CD14-positive monocyte (primary cell): ENCODE results near the gene SIGLEC7. TPM values are rescaled to one million over a fixed set of nuclear protein-coding genes. Genes with fewer than 3 reads are reported as not detected.

Experiments used
- DNase-seq, 3 donors: peaks; one replicate each; pipeline ENCODE4 v3.0.0-alpha.2; 2011 to 2022
- H2AFZ ChIP-seq: 2 replicates; pipeline ENCODE4 v1.6.0; 2012; ENCODE audit warnings: mild to moderate bottlenecking, low read depth, low read length, inconsistent platforms; ENCODE audit not compliant: insufficient read depth, poor library complexity, severe bottlenecking
- H3K27ac ChIP-seq, 2 donors: 1 replicate in 1 of 2; 2 replicates in 1 of 2; pipeline ENCODE4 v1.5.1; 2012 to 2013; ENCODE audit warnings: low read length in 2 of 2, control low read depth in 1 of 2, inconsistent platforms in 1 of 2, low read depth in 1 of 2, mild to moderate bottlenecking in 1 of 2
- H3K27me3 ChIP-seq, 2 donors: one replicate each; pipeline versions ENCODE4 v1.6.0 to v1.6.1; 2011 to 2013; ENCODE audit warnings: low read length in 2 of 2; ENCODE audit not compliant: control insufficient read depth in 2 of 2, insufficient read depth in 2 of 2
- H3K36me3 ChIP-seq, 2 donors: replicated peaks in 1 of 2; 1 replicate in 1 of 2; 2 replicates in 1 of 2; pipeline versions ENCODE4 v1.5.1 to v1.6.1; 2012 to 2013; ENCODE audit warnings: low read length in 2 of 2, control low read depth in 1 of 2, inconsistent platforms in 1 of 2, mild to moderate bottlenecking in 1 of 2; ENCODE audit not compliant: insufficient read depth in 2 of 2, control insufficient read depth in 1 of 2
- H3K4me1 ChIP-seq, 2 donors: 1 replicate in 1 of 2; 2 replicates in 1 of 2; pipeline versions ENCODE4 v1.5.1 to v1.6.1; 2012 to 2013; ENCODE audit warnings: low read length in 2 of 2, control low read depth in 1 of 2, inconsistent platforms in 1 of 2, mild to moderate bottlenecking in 1 of 2, moderate library complexity in 1 of 2; ENCODE audit not compliant: insufficient read depth in 2 of 2, control insufficient read depth in 1 of 2
- H3K4me2 ChIP-seq: replicated peaks from 2 replicates; pipeline ENCODE3; 2012; ENCODE audit warnings: low read length, moderate library complexity, mild to moderate bottlenecking; ENCODE audit not compliant: poor library complexity, severe bottlenecking; ENCODE audit errors: extremely low read depth
- H3K4me3 ChIP-seq, 3 experiments: fragments of 200-600 bp in 1 of 3; sonication (generic) in 1 of 3; replicated peaks in 1 of 3; 1 replicate in 2 of 3; 2 replicates in 1 of 3; pipeline ENCODE4 v1.5.1; 2011 to 2013; ENCODE audit warnings: low read length in 3 of 3, mild to moderate bottlenecking in 3 of 3, control low read depth in 2 of 3, low read depth in 2 of 3, inconsistent platforms in 1 of 3, moderate library complexity in 1 of 3
- H3K79me2 ChIP-seq: 2 replicates; pipeline ENCODE4 v1.6.0; 2012; ENCODE audit warnings: mild to moderate bottlenecking, control low read depth, inconsistent platforms, low read length, moderate library complexity; ENCODE audit not compliant: insufficient read depth
- H3K9ac ChIP-seq: 2 replicates; pipeline ENCODE4 v1.6.0; 2017; ENCODE audit warnings: low read length, mild to moderate bottlenecking; ENCODE audit not compliant: insufficient read depth, poor library complexity, severe bottlenecking
- H3K9me3 ChIP-seq, 2 donors: replicated peaks in 1 of 2; 1 replicate in 1 of 2; 2 replicates in 1 of 2; pipeline versions ENCODE4 v1.5.1 to v1.6.1; 2012 to 2013; ENCODE audit warnings: low read length in 2 of 2, control low read depth in 1 of 2; ENCODE audit not compliant: control insufficient read depth in 1 of 2, insufficient read depth in 1 of 2
- H4K20me1 ChIP-seq: 2 replicates; pipeline ENCODE4 v1.6.0; 2012; ENCODE audit warnings: mild to moderate bottlenecking, low read length, control low read depth, moderate library complexity; ENCODE audit not compliant: insufficient read depth
- H3K27ac Mint-ChIP-seq, 7 donors: one replicate each; pipeline ENCODE4 v1.8.0; 2020; ENCODE audit warnings: mild to moderate bottlenecking in 7 of 7, mixed read lengths in 7 of 7, moderate library complexity in 6 of 7, inconsistent platforms in 2 of 7
- H3K27me3 Mint-ChIP-seq, 3 donors: one replicate each; pipeline ENCODE4 v1.8.0; 2021 to 2022; ENCODE audit warnings: low read depth in 3 of 3, mild to moderate bottlenecking in 3 of 3, mixed read lengths in 3 of 3, moderate library complexity in 3 of 3, inconsistent platforms in 1 of 3
- H3K36me3 Mint-ChIP-seq, 2 donors: one replicate each; pipeline ENCODE4 v1.8.0; 2020; ENCODE audit warnings: mixed read lengths in 2 of 2, inconsistent platforms in 1 of 2, mild to moderate bottlenecking in 1 of 2
- H3K4me1 Mint-ChIP-seq: one replicate; pipeline ENCODE4 v1.8.0; 2020; ENCODE audit warnings: mild to moderate bottlenecking, mixed read lengths
- H3K4me3 Mint-ChIP-seq, 2 donors: one replicate each; pipeline ENCODE4 v1.8.0; 2020; ENCODE audit warnings: mild to moderate bottlenecking in 2 of 2, mixed read lengths in 2 of 2, moderate library complexity in 1 of 2
- H3K9me3 Mint-ChIP-seq, 7 donors: one replicate each; pipeline ENCODE4 v1.8.0; 2020 to 2022; ENCODE audit warnings: mixed read lengths in 7 of 7, mild to moderate bottlenecking in 6 of 7, moderate library complexity in 6 of 7, inconsistent platforms in 2 of 7
- WGBS: methylation state at CpG from one replicate; pipeline ENCODE4 v1.1.5; 2013; ENCODE audit warnings: missing lambda C conversion rate; ENCODE audit not compliant: insufficient coverage; 5-methylcytosine and 5-hydroxymethylcytosine counted together
- intact Hi-C, 2 donors: fragments of 100-400 bp; cut with micrococcal nuclease; formaldehyde crosslinking; loops; one replicate each; pipeline versions ENCODE4 v1.15.0 to v1.15.1; 2023
- polyA plus RNA-seq, 3 donors: library from polyadenylated mRNA; depleted of rRNA in 1 of 3; unstranded in 2 of 3; stranded (reverse) in 1 of 3; fragments of 300-500 nt in 2 of 3; fragments of >200 nt in 1 of 3; fragmentation: Illumina TruSeq in 2 of 3; gene quantifications; 1 replicate in 2 of 3; 2 replicates in 1 of 3; pipeline ENCODE4 v1.2.3, GENCODE V29; 2012 to 2021
- TF ChIP-seq, protein P1 (sequence below): fragments of 200-600 bp; IDR thresholded peaks from one replicate; pipeline ENCODE4 v1.8.0; 2022; ENCODE audit warnings: antibody characterized with exemption, mild to moderate bottlenecking

SIGLEC7 gene
- polyA plus RNA-seq, 3 donors = 71.8 to 93.3 (median 82.0) TPM

DNA sequence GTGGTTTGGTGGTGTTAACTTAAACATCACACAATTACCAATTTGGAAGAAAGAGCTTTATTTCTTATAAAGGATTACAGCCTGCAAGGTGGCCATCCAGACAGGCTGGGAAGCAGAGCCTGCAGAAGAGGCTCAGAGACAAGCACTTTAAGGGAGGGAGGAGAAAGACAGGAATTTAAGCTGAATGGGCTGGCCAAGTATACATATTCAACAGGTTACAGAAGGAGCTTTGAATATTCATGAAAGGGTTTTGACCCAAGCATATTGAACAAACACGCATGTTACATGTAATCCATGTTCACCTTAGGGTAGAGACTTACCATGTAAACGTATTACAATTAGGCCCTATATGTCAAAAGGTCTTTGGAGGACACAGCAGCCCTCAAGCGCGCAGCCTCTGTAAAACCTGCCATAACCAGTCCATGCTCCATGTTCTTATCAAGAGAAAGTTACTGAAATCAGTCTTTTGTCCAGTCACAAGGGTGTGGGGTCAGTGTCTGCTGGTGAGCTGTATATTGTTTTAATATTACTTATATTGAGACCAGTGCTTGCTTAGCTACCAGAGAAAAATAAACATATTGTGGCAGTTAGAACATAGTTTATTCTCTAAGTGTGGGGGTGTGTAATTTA lies 19.9 kb downstream of the SIGLEC7 start:
- Histone ChIP-seq H3K27ac (no peak overlapping the region), H3K36me3 (peaks cover 0 to 3% of the 10 kb centered on the region in 2 donors), H3K9ac (no peak overlapping the region), H3K79me2 (no peaks in the 10 kb centered on the region), H4K20me1 (no peaks in the 10 kb centered on the region), H2AFZ (no peak overlapping the region), H3K27me3 (no peaks in the 10 kb centered on the region), H3K9me3 (no peaks in the 10 kb centered on the region), H3K4me2 (no peak overlapping the region), H3K4me1 (peaks cover 12 to 18% of the 10 kb centered on the region in 2 donors), H3K4me3 (no peak overlapping the region)
- TF ChIP-seq, protein P1, sequence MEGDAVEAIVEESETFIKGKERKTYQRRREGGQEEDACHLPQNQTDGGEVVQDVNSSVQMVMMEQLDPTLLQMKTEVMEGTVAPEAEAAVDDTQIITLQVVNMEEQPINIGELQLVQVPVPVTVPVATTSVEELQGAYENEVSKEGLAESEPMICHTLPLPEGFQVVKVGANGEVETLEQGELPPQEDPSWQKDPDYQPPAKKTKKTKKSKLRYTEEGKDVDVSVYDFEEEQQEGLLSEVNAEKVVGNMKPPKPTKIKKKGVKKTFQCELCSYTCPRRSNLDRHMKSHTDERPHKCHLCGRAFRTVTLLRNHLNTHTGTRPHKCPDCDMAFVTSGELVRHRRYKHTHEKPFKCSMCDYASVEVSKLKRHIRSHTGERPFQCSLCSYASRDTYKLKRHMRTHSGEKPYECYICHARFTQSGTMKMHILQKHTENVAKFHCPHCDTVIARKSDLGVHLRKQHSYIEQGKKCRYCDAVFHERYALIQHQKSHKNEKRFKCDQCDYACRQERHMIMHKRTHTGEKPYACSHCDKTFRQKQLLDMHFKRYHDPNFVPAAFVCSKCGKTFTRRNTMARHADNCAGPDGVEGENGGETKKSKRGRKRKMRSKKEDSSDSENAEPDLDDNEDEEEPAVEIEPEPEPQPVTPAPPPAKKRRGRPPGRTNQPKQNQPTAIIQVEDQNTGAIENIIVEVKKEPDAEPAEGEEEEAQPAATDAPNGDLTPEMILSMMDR = no peak
- DNase-seq = no peak
- peaks cover 0 to 4% (median 1%) of the 10 kb centered on the region in 3 donors for H3K27me3 Mint-ChIP-seq
- WGBS = 100% methylated on average over 1 of the region's 4 CpGs
- no peak overlapping the region for H3K4me3 Mint-ChIP-seq
- peaks cover 0 to 2% of the 10 kb centered on the region in 2 donors for H3K36me3 Mint-ChIP-seq
- peaks cover 0 to 2% (median 0%) of the 10 kb centered on the region in 7 donors for H3K9me3 Mint-ChIP-seq
- H3K27ac Mint-ChIP-seq = peak overlapping the region in 1 of 7 donors; percentile 41
- H3K4me1 Mint-ChIP-seq = peaks cover 20% of the 10 kb centered on the region
- intact Hi-C loops = loop anchor here in 1 of 2 donors (10.0 kb wide), 1 partner anchor 237 kb away; no protein-coding TSS in a partner anchor

DNA sequence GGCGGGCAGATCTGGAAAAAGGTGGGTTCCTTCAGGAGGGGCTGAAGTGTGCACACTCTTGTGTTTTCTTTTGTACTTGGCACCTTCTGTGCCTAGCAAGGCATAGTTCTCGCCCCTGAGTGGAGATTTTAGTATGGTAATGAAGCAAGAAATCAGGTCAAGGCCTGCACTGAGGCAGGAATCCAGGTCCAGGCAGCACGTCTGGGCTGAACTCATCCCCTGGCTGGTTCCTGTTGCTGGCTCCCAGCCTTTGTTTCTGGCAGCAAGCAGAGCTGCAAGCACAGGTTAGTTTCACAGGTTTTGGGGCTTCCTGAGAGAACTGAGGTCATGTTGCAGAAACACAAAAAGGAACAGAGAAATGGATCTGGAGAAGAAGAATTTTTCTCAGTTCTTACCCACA lies 21.2 kb downstream of the SIGLEC7 start:
- H3K9ac ChIP-seq = no peak overlapping the region
- H3K27ac ChIP-seq = no peak overlapping the region
- Mint-ChIP-seq H3K27me3 (peaks cover 0 to 4% (median 1%) of the 10 kb centered on the region in 3 donors), H3K27ac (no peak overlapping the region), H3K4me1 (peaks cover 24% of the 10 kb centered on the region), H3K36me3 (no peaks in the 10 kb centered on the region), H3K9me3 (peaks cover 0 to 2% (median 0%) of the 10 kb centered on the region in 7 donors), H3K4me3 (no peak overlapping the region)
- WGBS = 88% methylated on average over 3 of the region's 3 CpGs
- TF ChIP-seq, protein P1 = no peak
- no peak for DNase-seq
- H2AFZ ChIP-seq = no peak overlapping the region
- H3K27me3 ChIP-seq = no peaks in the 10 kb centered on the region
- H3K4me1 ChIP-seq = peaks cover 17 to 26% of the 10 kb centered on the region in 2 donors
- no peak overlapping the region for H3K4me2 ChIP-seq
- intact Hi-C loops = loop anchor here in 1 of 2 donors (10.0 kb wide), 1 partner anchor 238 kb away; no protein-coding TSS in a partner anchor
- H3K36me3 ChIP-seq = no peaks in the 10 kb centered on the region
- H3K9me3 ChIP-seq = no peaks in the 10 kb centered on the region
- H3K79me2 ChIP-seq = no peaks in the 10 kb centered on the region
- no peak overlapping the region for H3K4me3 ChIP-seq
- no peaks in the 10 kb centered on the region for H4K20me1 ChIP-seq
